ENCODE data around the gene SGK2.

The SGK2 gene

GRCh38 chr20:43572891-43573290, 14.1 kb downstream of the SGK2 start:
- H3K4me3 ChIP-seq (ENCODE audit: low read depth, low read length) = no peak overlapping the region
- in situ Hi-C loops (cut with HindIII; ENCODE audit: low sequenced_read_pairs) = no loop called here
- DNase-seq (ENCODE audit: low read depth) = no peak
- TF ChIP-seq CTCF (IDR thresholded peaks at IDR 0.05; ENCODE audit: low read depth, low read length, missing control alignments) = no peak

- no peak for TF ChIP-seq CTCF (IDR thresholded peaks at IDR 0.05; ENCODE audit: low read depth, low read length, missing control alignments)
- DNase-seq (ENCODE audit: low read depth) = no peak
- in situ Hi-C loops (cut with HindIII; ENCODE audit: low sequenced_read_pairs) = no loop called here
- no peak overlapping the region for H3K4me3 ChIP-seq (ENCODE audit: low read depth, low read length)
Measured at GRCh38 chr20:43576108-43576507, 17.3 kb downstream of the SGK2 start.

GRCh38 chr20:43579861-43580793, 21.3 kb downstream of the SGK2 start:
- no peak overlapping the region for H3K4me3 ChIP-seq (ENCODE audit: low read depth, low read length)
- in situ Hi-C loops (cut with HindIII; ENCODE audit: low sequenced_read_pairs) = no loop called here
- no peak for TF ChIP-seq CTCF (IDR thresholded peaks at IDR 0.05; ENCODE audit: low read depth, low read length, missing control alignments)
- DNase-seq (ENCODE audit: low read depth) = no peak

GRCh38 chr20:43583133-43583864, 24.5 kb downstream of the SGK2 start:
- in situ Hi-C loops (cut with HindIII; ENCODE audit: low sequenced_read_pairs) = no loop called here
- TF ChIP-seq CTCF (IDR thresholded peaks at IDR 0.05; ENCODE audit: low read depth, low read length, missing control alignments) = no peak
- H3K4me3 ChIP-seq (ENCODE audit: low read depth, low read length) = no peak overlapping the region
- DNase-seq (ENCODE audit: low read depth) = no peak

- in situ Hi-C loops (cut with HindIII; ENCODE audit: low sequenced_read_pairs) = no loop called here
- peak; percentile 91 for DNase-seq (ENCODE audit: low read depth)
- no peak for TF ChIP-seq CTCF (IDR thresholded peaks at IDR 0.05; ENCODE audit: low read depth, low read length, missing control alignments)
- no peak overlapping the region for H3K4me3 ChIP-seq (ENCODE audit: low read depth, low read length)
Measured at GRCh38 chr20:43583982-43584432, 25.2 kb downstream of the SGK2 start.

- no peak for TF ChIP-seq CTCF (IDR thresholded peaks at IDR 0.05; ENCODE audit: low read depth, low read length, missing control alignments)
- DNase-seq (ENCODE audit: low read depth) = no peak
- in situ Hi-C loops (cut with HindIII; ENCODE audit: low sequenced_read_pairs) = no loop called here
- H3K4me3 ChIP-seq (ENCODE audit: low read depth, low read length) = no peak overlapping the region
Measured at GRCh38 chr20:43584448-43585136, 25.8 kb downstream of the SGK2 start.

Data from astrocyte of the cerebellum (primary cell).